Neuronal stem cell (in vitro differentiated cells): Measurements from ENCODE around the gene RNFT2.
"Not testable (repeated sequence)": the region's sequence is repeated elsewhere in the genome, so short reads cannot be mapped to it uniquely, and the experiment has no call there.

Source experiments
- DNase-seq: peaks from one replicate; pipeline ENCODE4 v3.0.0-alpha.2; 2013; ENCODE audit warnings: low spot score
- H2AFZ ChIP-seq: one replicate; pipeline ENCODE4 v1.6.1; 2013; ENCODE audit warnings: mild to moderate bottlenecking, low read length, inconsistent platforms
- H2AK5ac ChIP-seq: 2 replicates; pipeline ENCODE4 v1.6.1; 2013; ENCODE audit warnings: low read depth, mild to moderate bottlenecking, inconsistent platforms, low read length, moderate library complexity, mixed read lengths
- H2BK120ac ChIP-seq: 2 replicates; pipeline ENCODE4 v1.6.1; 2013; ENCODE audit warnings: low read depth, mild to moderate bottlenecking, inconsistent platforms, low read length, moderate library complexity, mixed read lengths
- H2BK12ac ChIP-seq: one replicate; pipeline ENCODE4 v1.6.1; 2013; ENCODE audit warnings: low read length, inconsistent platforms
- H2BK15ac ChIP-seq: 2 replicates; pipeline ENCODE4 v1.6.1; 2013; ENCODE audit warnings: mild to moderate bottlenecking, low read length, inconsistent platforms, mixed read lengths
- H2BK5ac ChIP-seq: one replicate; pipeline ENCODE4 v1.6.1; 2013; ENCODE audit warnings: inconsistent platforms, mild to moderate bottlenecking, low read length, moderate library complexity
- H3K14ac ChIP-seq: one replicate; pipeline ENCODE4 v1.6.1; 2013; ENCODE audit warnings: low read length, inconsistent platforms
- H3K18ac ChIP-seq: 2 replicates; pipeline ENCODE4 v1.6.1; 2013; ENCODE audit warnings: low read length, inconsistent platforms
- H3K23ac ChIP-seq: 2 replicates; pipeline ENCODE4 v1.6.1; 2013; ENCODE audit warnings: low read depth, mild to moderate bottlenecking, mixed read lengths, low read length, inconsistent platforms; ENCODE audit not compliant: poor library complexity
- H3K27ac ChIP-seq: replicated peaks from 3 replicates; pipeline ENCODE4 v1.5.1; 2013; ENCODE audit warnings: low read length, inconsistent platforms
- H3K27me3 ChIP-seq, 3 experiments: 2 replicates each; pipeline ENCODE4 v1.6.1; 2013; ENCODE audit warnings: low read length in 3 of 3, mild to moderate bottlenecking in 2 of 3, inconsistent platforms in 1 of 3, low read depth in 1 of 3, mixed read lengths in 1 of 3, moderate library complexity in 1 of 3; ENCODE audit not compliant: control insufficient read depth in 3 of 3, insufficient read depth in 3 of 3
- H3K36me3 ChIP-seq, 2 donors: replicated peaks in 1 of 2; 2 replicates each; pipeline ENCODE4 v1.6.1; 2013; ENCODE audit warnings: low read length in 2 of 2; ENCODE audit not compliant: control insufficient read depth in 2 of 2, insufficient read depth in 2 of 2
- H3K4ac ChIP-seq: 2 replicates; pipeline ENCODE4 v1.6.1; 2013; ENCODE audit warnings: inconsistent platforms, mild to moderate bottlenecking, low read length, moderate library complexity
- H3K4me1 ChIP-seq, 2 donors: 1 replicate in 1 of 2; 2 replicates in 1 of 2; pipeline ENCODE4 v1.6.1; 2013; ENCODE audit warnings: low read length in 2 of 2, low read depth in 1 of 2; ENCODE audit not compliant: control insufficient read depth in 2 of 2, insufficient read depth in 1 of 2
- H3K4me2 ChIP-seq: one replicate; pipeline ENCODE4 v1.6.1; 2013; ENCODE audit warnings: mild to moderate bottlenecking, low read length, inconsistent platforms; ENCODE audit not compliant: insufficient read depth, poor library complexity, severe bottlenecking
- H3K4me3 ChIP-seq, 2 donors: 2 replicates each; pipeline ENCODE4 v1.5.1; 2013; ENCODE audit warnings: low read length in 2 of 2, mild to moderate bottlenecking in 2 of 2, inconsistent platforms in 1 of 2, moderate library complexity in 1 of 2
- H3K79me1 ChIP-seq: one replicate; pipeline ENCODE4 v1.6.1; 2013; ENCODE audit warnings: low read depth, mild to moderate bottlenecking, inconsistent platforms, low read length, moderate library complexity
- H3K9ac ChIP-seq: one replicate; pipeline ENCODE4 v1.6.1; 2013; ENCODE audit warnings: mild to moderate bottlenecking, low read depth, low read length, inconsistent platforms; ENCODE audit not compliant: poor library complexity
- H3K9me3 ChIP-seq, 2 donors: replicated peaks in 1 of 2; 2 replicates each; pipeline versions ENCODE3 to v1.6.1; 2013; ENCODE audit warnings: low read length in 2 of 2, mild to moderate bottlenecking in 2 of 2, inconsistent platforms in 1 of 2, low read depth in 1 of 2, mixed read lengths in 1 of 2, moderate library complexity in 1 of 2; ENCODE audit not compliant: control insufficient read depth in 2 of 2, insufficient read depth in 1 of 2
- H4K8ac ChIP-seq: one replicate; pipeline ENCODE4 v1.6.1; 2013; ENCODE audit warnings: low read depth, mild to moderate bottlenecking, inconsistent platforms, low read length, moderate library complexity
- H4K91ac ChIP-seq: one replicate; pipeline ENCODE4 v1.6.1; 2013; ENCODE audit warnings: low read length, low read depth, mild to moderate bottlenecking, inconsistent platforms; ENCODE audit not compliant: poor library complexity
- WGBS, 2 donors: extraction: QIAGEN DNeasy Blood & Tissue Kit; methylation state at CpG; one replicate each; pipeline ENCODE4 v1.1.7; 2013; ENCODE audit warnings: missing lambda C conversion rate in 2 of 2, mixed read lengths in 1 of 2; ENCODE audit not compliant: insufficient read length in 2 of 2, insufficient replicate concordance in 1 of 2; ENCODE audit errors: extremely low coverage in 2 of 2; 5-methylcytosine and 5-hydroxymethylcytosine counted together

Gene RNFT2

DNA sequence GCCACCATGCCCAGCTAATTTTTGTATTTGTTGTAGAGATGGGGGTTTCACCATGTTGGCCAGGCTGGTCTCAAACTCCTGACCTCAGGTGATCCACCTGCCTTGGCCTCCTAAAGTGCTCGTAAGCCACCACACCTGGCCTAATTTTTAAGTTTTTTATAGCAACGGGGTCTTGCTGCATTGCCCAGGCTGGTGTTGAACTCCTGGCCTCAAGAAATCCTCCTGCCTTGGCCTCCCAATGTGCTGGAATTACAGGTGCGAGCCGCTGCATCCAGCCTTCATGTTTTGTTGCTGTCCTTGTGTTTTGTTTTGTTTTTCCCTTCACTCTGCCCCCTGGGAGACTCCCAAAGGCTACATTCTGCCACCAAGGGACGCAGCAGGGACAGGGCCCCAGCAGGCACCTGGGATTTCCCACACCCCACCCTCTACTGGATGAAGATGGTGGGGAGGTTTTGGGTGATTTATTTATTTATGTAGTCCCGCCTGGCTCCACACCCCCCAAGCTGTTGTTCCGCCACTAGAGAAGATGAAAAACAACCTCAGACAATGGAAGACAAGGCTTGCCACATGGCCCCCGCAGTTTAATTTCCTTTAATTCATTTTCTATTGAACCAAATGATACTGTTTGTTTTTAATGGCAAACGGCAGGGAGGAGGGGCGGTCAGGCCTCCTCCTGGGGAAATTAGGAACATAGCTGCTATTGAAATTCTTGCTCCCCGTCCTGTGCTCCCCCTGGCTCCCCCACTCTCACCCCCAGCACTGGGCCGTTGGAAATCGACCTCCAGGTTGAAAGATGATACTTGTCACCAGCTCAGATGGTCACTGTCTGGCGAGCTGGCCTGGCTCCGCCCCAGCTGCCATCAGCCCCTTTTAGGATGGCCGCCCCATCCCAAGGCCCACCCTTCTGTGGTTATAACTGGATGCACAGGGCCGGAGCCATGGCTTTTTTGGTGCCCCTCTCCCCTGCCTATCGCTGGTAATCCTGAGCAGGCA is 70.3 kb downstream of the RNFT2 start:
- Histone ChIP-seq H2BK12ac (no peak overlapping the region), H2BK5ac (peak overlapping the region; percentile 61), H3K4me2 (no peak overlapping the region), H3K27ac (no peak overlapping the region), H3K9me3 (no peaks in the 10 kb centered on the region), H3K4me3 (no peak overlapping the region), H2BK120ac (no peak overlapping the region), H3K27me3 (no peaks in the 10 kb centered on the region), H3K4me1 (no peaks in the 10 kb centered on the region), H3K9ac (no peak overlapping the region), H4K91ac (no peak overlapping the region), H3K14ac (no peak overlapping the region), H3K18ac (no peak overlapping the region), H2AFZ (no peak overlapping the region), H4K8ac (no peak overlapping the region), H2AK5ac (no peak overlapping the region), H2BK15ac (no peak overlapping the region), H3K79me1 (no peaks in the 10 kb centered on the region), H3K4ac (no peak overlapping the region), H3K36me3 (peaks cover 8 to 9% of the 10 kb centered on the region in 2 donors), H3K23ac (no peak overlapping the region)
- WGBS, 2 donors = no CpG with 5 or more reads among the region's 18 CpGs
- no peak for DNase-seq

DNA sequence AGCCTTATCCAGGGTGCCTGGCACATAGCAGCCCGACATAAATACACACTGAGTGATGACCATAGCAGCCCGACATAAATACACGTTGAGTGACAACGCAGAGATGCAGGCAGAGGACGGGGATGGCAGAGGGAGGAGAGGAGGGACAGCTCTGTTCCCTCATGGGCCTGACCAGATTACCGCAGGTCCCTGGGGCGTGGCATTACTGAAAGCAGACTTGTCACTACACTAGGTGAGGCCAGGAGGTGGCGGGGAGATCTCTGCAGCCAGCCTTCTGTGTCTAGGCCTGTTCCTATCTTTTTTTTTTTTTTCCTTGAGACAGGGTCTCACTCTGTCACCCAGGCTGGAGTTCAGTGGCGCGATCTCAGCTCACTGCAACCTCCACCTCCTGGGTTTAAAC is 74.1 kb downstream of the RNFT2 start:
- Histone ChIP-seq H2BK120ac (no peak overlapping the region), H2BK15ac (no peak overlapping the region)
- WGBS, 2 donors = no CpG with 5 or more reads among the region's 10 CpGs

DNA sequence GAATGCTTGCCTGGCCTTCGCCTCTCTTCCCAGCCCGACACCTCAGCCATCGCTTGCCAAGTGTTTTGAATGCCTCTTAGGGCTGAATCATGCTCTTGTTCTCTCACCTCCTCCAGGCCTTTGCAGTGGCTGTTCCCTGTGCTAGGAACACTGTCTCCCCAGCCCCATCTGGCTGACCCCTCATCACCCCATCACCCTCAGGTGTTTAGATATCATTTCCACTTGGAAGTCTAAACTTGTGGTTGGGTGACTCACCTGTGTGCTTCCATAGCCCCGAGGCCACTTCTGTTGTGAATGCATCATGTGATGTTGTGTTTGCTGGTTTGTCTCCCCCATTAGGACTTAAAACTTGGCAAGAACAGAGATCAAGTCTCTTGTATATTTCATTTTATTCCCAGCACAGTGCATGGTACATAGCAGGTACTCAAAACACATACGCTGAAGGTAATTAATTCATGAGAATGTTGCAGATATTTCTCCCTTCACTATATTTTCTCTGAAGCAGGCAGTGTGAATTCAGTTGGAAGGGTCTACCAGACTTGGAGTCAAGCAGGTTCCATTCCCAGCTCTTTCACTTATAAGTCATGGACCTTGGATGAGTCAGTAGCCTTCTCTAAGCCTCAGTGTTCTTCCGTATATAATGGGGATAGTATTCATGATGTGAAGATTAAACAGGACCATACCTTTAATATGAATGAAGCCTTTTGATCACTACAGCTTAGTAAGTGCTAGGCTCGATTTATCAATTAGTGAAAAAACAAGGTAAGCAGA is 75.3 kb downstream of the RNFT2 start:
- no peak overlapping the region for H3K4me2 ChIP-seq
- WGBS, 2 donors = no CpG with 5 or more reads among the region's 7 CpGs
- no peak overlapping the region for H2BK12ac ChIP-seq
- no peak overlapping the region for H3K4ac ChIP-seq
- no peak overlapping the region for H3K14ac ChIP-seq
- peaks cover 2% of the 10 kb centered on the region for H3K79me1 ChIP-seq
- no peak overlapping the region for H3K23ac ChIP-seq
- H2BK120ac ChIP-seq = no peak overlapping the region
- no peaks in the 10 kb centered on the region for H3K9me3 ChIP-seq
- H2BK15ac ChIP-seq = no peak overlapping the region
- H2BK5ac ChIP-seq = no peak overlapping the region
- H4K91ac ChIP-seq = no peak overlapping the region
- H2AK5ac ChIP-seq = no peak overlapping the region
- H3K9ac ChIP-seq = no peak overlapping the region
- H4K8ac ChIP-seq = no peak overlapping the region
- no peak overlapping the region for H3K18ac ChIP-seq
- H3K4me3 ChIP-seq = no peak overlapping the region
- no peak for DNase-seq
- H2AFZ ChIP-seq = no peak overlapping the region
- H3K4me1 ChIP-seq = peaks cover 2 to 3% of the 10 kb centered on the region in 2 donors
- no peaks in the 10 kb centered on the region for H3K27me3 ChIP-seq
- H3K27ac ChIP-seq = no peak overlapping the region
- H3K36me3 ChIP-seq = peaks cover 6 to 12% of the 10 kb centered on the region in 2 donors

More for the DNA sequence above, 74.1 kb downstream of the RNFT2 start:
- H4K91ac ChIP-seq = no peak overlapping the region
- H3K9me3 ChIP-seq = no peaks in the 10 kb centered on the region
- no peak overlapping the region for H3K4ac ChIP-seq
- no peak overlapping the region for H2BK12ac ChIP-seq
- no peak for DNase-seq
- no peak overlapping the region for H2BK5ac ChIP-seq
- no peak overlapping the region for H2AK5ac ChIP-seq
- no peak overlapping the region for H3K27ac ChIP-seq
- H3K18ac ChIP-seq = no peak overlapping the region
- peak overlapping the region in 1 of 2 donors; percentile 53 for H3K4me3 ChIP-seq
- H3K23ac ChIP-seq = no peak overlapping the region
- peaks cover 7 to 8% of the 10 kb centered on the region in 2 donors for H3K36me3 ChIP-seq
- no peaks in the 10 kb centered on the region for H3K79me1 ChIP-seq
- H4K8ac ChIP-seq = no peak overlapping the region
- H3K14ac ChIP-seq = no peak overlapping the region
- no peak overlapping the region for H2AFZ ChIP-seq
- no peak overlapping the region for H3K9ac ChIP-seq
- H3K4me2 ChIP-seq = no peak overlapping the region
- no peaks in the 10 kb centered on the region for H3K4me1 ChIP-seq
- H3K27me3 ChIP-seq = no peaks in the 10 kb centered on the region

DNA sequence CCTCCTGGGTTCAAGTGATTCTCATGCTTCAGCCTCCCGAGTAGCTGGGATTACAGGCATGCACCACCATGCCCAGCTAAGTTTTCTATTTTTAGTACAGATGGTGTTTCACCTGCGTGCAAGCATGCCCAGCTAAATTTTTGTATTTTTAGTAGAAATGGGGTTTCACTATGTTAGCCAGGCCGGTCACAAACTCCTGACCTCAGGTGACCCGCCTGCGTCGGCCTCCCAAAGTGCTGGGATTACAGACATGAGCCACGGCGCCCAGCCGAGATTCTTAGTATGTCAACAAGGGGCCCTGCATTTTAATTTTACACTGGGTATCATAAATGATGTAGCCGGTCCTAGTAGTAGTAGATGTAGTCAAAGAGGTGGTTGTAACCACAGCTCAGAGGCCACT is 76.7 kb downstream of the RNFT2 start:
- H3K79me1 ChIP-seq, H3K9me3 ChIP-seq, H3K14ac ChIP-seq, H3K9ac ChIP-seq, H3K4ac ChIP-seq, H2BK120ac ChIP-seq, DNase-seq, H4K91ac ChIP-seq, H4K8ac ChIP-seq, H2BK5ac ChIP-seq, H3K27ac ChIP-seq, H3K23ac ChIP-seq, H3K18ac ChIP-seq, H3K4me1 ChIP-seq, H2AK5ac ChIP-seq, H3K36me3 ChIP-seq, H3K27me3 ChIP-seq, H3K4me3 ChIP-seq, H3K4me2 ChIP-seq, H2BK12ac ChIP-seq, H2AFZ ChIP-seq, H2BK15ac ChIP-seq: not testable (repeated sequence)
- no CpG with 5 or more reads among the region's 10 CpGs for WGBS, 2 donors
